DMS153 treated with DMSO at 0.1 percent for 48 hours (cell line): ENCODE results near the gene PI4KA.
"Not testable (repeated sequence)": the region's sequence is repeated elsewhere in the genome, so short reads cannot be mapped to it uniquely, and the experiment has no call there.

Source experiments
- DNase-seq: peaks from one replicate; lab custom pipeline; 2025; ENCODE audit not compliant: unreplicated experiment; lab: John Stamatoyannopoulos, UW

Gene PI4KA

GRCh38 chr22:20779014-20779817 lies 79.4 kb downstream of the PI4KA start:
- DNase-seq, result no peak

- DNase-seq, result peak; percentile 89
Observed at GRCh38 chr22:20777420-20778177, 81.0 kb downstream of the PI4KA start.

GRCh38 chr22:20776624-20777405 lies 81.8 kb downstream of the PI4KA start:
- no peak for DNase-seq

- no peak for DNase-seq
Observed at GRCh38 chr22:20775342-20775895, 83.2 kb downstream of the PI4KA start.

GRCh38 chr22:20774882-20775281 lies 83.7 kb downstream of the PI4KA start:
- DNase-seq, result no peak

GRCh38 chr22:20773793-20774212 lies 84.8 kb downstream of the PI4KA start, which contains the start of gene SERPIND1:
TSS of gene SERPIND1 (plus strand) at chr22:20774113. CDS start at chr22:20779313, 5,200 bp downstream.
- DNase-seq, result no peak

- no peak for DNase-seq
Observed at GRCh38 chr22:20771918-20772625, 86.5 kb downstream of the PI4KA start.

GRCh38 chr22:20769496-20769826 lies 89.2 kb downstream of the PI4KA start:
- not testable (repeated sequence) for DNase-seq

GRCh38 chr22:20766530-20766929 lies 92.1 kb downstream of the PI4KA start:
- DNase-seq, result no peak

- no peak for DNase-seq
Observed at GRCh38 chr22:20765938-20766337, 92.7 kb downstream of the PI4KA start.

- DNase-seq, result no peak
Observed at GRCh38 chr22:20764729-20765128, 93.9 kb downstream of the PI4KA start.

GRCh38 chr22:20764471-20764720 lies 94.2 kb downstream of the PI4KA start:
- no peak for DNase-seq

- DNase-seq, result no peak
Observed at GRCh38 chr22:20763630-20764470, 94.8 kb downstream of the PI4KA start.

- DNase-seq, result no peak
Observed at GRCh38 chr22:20762233-20762796, 96.3 kb downstream of the PI4KA start.

- DNase-seq, result no peak
Observed at GRCh38 chr22:20761536-20761935, 97.1 kb downstream of the PI4KA start.

GRCh38 chr22:20760084-20760483 lies 98.5 kb downstream of the PI4KA start:
- no peak for DNase-seq

GRCh38 chr22:20758688-20759087 lies 99.9 kb downstream of the PI4KA start:
- no peak for DNase-seq

- no peak for DNase-seq
Observed at GRCh38 chr22:20756846-20757245, 101.8 kb downstream of the PI4KA start.

GRCh38 chr22:20752873-20753272 lies 105.7 kb downstream of the PI4KA start:
- no peak for DNase-seq
